Amniotic epithelial cell (primary cell): ENCODE results near the gene RIMS1.
"Not testable (repeated sequence)": the region's sequence is repeated elsewhere in the genome, so short reads cannot be mapped to it uniquely, and the experiment has no call there.

Experiments
- DNase-seq: peaks from one replicate; pipeline ENCODE4 v3.0.0-alpha.2; 2010; ENCODE audit warnings: low read depth

The RIMS1 gene

DNA sequence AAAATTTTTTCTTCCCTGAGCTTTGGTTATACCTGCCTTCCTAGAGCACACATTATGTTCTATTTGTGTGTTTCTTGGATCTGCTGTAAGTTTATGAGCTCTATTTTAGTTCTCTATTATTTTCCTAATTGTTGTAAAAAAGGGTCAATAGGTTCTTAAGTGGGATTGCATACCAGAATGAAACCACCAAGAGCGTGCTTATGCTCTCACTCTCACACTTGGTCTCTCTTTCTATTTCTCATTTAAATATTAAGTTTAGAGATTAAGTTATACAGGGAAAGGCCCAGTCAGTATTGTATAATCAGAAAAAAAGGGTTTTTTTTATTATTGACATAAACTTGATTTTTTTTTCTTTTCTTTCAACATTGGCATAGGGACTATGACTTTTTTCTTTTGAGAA, 96.8 kb downstream of the RIMS1 start:
- no peak for DNase-seq

DNA sequence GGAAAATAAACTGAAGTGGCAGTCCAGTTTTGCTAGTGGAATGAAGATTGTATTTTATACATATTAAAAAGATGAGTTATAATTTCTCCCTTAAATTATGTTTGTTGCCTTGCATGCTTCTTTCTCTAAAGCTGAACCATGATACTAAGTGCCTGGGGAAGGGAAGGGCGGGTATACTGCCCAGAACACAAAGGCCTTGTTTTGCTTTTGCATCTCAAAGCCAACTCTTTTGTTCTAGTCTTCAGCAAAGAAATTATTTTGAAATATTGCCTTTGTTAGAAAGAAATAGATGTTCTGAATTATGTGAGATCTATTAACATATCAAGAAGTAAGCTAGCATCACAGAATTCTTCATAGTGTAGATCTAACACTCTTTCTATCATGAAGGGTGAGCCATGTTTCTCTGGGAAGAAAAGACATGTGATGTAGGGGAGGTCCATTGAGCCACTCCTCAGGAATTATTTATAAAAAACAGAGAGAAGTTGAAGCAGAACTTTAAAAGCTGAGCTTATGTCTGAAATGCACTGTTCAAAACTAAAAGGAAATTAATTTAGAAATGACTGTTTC, 108.4 kb downstream of the RIMS1 start:
- no peak for DNase-seq

GRCh38 chr6:71997341-71997740, 111.0 kb downstream of the RIMS1 start:
- no peak for DNase-seq

GRCh38 chr6:72002415-72002814, 116.1 kb downstream of the RIMS1 start:
- DNase-seq, result no peak

- DNase-seq, result not testable (repeated sequence)
Observed at GRCh38 chr6:72006591-72006990, 120.2 kb downstream of the RIMS1 start.

DNA sequence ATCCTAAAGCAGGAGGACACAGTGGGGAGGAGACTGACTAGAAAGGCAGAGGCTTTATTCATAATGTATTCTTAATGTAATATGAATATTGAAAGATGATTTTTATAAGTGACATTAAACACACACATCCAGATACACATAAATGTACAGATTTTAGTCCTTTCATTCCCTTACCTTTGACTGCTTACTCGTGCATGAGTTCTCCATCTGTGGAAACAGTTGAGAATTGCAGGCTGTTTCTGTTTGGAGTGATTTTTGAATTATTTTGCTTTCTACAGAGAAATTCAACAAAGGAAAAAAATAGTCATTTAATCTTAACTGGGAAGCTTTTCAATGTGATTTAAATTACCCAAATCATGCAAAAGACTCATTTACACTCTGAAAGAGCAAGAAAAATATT, 136.5 kb downstream of the RIMS1 start:
- no peak for DNase-seq

DNA sequence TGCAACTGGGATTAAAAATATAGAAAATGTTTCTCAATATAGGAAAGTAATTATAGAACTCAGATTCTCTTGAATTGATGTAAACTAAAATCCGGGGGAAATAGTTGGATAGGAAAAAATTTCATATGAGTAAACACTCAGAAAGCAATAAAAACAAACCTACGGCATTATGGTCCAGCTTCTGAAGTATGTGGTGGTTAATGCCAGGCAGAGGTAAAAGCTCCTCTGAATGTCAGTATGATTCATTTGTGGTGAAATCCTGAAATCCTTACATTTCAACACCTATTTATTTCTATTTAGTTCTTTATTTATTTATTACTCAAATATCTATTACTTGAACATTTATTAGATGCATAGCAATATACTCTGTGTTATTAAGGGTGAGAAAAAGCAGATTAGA, 145.1 kb downstream of the RIMS1 start:
- DNase-seq, result peak; percentile 47

GRCh38 chr6:72032086-72032485, 145.7 kb downstream of the RIMS1 start:
- peak; percentile 9 for DNase-seq

GRCh38 chr6:72035486-72035885, 149.1 kb downstream of the RIMS1 start:
- DNase-seq, result peak; percentile 10

- no peak for DNase-seq
Observed at GRCh38 chr6:72035966-72036365, 149.6 kb downstream of the RIMS1 start.

GRCh38 chr6:72037006-72037405, 150.7 kb downstream of the RIMS1 start:
- no peak for DNase-seq

- DNase-seq, result no peak
Observed at GRCh38 chr6:72040111-72040510, 153.8 kb downstream of the RIMS1 start.

- DNase-seq, result no peak
Observed at GRCh38 chr6:72042088-72042487, 155.7 kb downstream of the RIMS1 start.

GRCh38 chr6:72048080-72048479, 161.7 kb downstream of the RIMS1 start:
- no peak for DNase-seq

- no peak for DNase-seq
Observed at GRCh38 chr6:72049376-72049775, 163.0 kb downstream of the RIMS1 start.

DNA sequence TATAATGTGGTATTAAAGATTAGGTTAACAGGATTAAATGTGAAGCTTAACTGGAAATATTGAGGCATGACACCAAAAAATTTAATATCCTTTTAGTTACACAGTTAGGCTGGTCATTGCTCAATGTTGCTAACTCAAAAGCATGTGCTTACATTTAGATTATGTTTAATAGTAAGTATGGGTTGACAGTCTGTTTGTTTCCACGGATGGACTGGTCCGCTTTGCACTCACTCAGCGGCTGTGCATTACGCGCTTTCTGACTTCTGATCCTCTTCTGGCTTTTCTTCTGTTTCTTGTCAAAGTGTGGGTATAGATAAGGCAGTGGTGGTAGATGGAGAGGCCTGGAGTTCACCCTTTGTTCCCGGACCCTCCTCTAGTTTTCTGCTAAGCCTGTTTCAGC, 174.9 kb downstream of the RIMS1 start:
- no peak for DNase-seq

DNA sequence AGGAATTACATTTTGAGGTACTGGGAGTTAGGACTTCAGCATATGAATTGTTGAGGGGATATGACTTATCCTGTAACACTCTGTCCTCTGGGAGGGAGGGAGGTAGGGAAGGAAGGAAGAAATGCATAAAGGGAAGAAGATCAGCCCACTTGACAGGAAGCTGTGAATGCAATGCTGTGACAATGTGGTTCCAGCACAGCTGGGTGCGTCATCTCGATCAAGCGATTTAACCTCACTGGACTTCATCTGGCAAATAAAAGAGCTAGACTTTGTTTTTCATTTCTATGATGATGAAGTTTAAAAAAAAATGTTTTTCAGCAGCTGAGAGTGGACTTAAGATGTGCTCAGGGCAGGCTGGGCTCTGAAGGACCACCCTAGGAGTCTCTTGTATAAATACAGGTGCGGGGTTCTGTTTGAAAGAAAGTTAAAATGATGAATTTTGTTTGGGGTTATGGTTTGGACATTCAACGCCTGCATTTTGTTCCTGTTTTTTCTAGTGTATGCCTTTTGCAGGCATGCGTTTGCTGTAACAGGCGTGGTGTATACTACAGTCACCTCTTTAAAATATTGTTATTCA, 178.1 kb downstream of the RIMS1 start:
- DNase-seq, result no peak

GRCh38 chr6:72078096-72078495, 191.7 kb downstream of the RIMS1 start:
- DNase-seq, result no peak

DNA sequence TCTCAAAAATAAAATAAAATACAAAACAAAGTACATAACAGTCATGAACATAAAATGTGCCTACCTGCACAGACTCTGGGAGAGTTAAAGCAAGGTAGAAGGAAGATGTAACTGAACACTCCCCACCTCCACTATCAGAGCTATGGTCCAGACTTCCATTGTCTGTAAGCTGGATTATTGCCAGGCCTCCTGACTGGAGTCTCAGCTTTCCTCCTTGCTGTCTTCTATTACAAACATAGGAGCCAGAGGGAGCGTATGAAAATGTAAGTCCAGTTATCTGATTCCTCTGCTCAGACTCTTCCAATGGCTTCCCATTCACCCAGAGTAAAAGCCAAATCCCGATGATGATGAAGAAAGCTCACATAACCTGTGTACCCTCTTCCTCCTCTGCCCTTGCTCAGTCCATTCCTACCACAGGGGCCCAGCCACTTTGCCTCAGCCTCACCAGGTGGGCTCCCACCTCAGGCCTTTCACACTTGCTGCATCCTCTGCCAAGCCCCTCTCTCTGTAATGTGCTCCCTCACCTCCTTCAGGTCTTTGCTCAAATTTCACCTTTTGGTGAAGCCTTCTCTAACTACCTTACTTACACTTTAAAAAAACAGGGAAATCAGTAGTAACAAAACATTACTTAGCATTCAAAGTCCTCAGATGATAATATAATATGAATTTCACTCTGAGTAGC, 194.1 kb downstream of the RIMS1 start:
- DNase-seq, result no peak

DNA sequence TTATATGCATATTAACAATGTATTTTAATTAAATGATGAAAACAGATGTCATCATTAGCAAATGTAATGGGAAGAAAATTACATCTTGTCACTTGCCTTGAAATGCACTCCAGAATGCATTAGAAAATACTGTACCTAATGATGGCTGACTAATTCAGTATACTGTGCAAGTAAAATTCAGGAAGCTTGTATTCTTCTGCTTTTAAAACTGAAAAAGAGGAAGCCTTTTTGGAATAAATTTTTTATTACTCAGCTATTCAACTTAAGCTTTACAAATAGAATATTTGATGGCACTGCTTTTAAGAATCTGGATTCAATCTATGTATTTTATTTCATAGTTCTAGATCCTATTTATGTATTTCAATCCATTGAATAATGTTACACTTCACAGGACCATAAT, 195.5 kb downstream of the RIMS1 start:
- DNase-seq, result no peak

GRCh38 chr6:72083976-72084375, 197.6 kb downstream of the RIMS1 start:
- no peak for DNase-seq

DNA sequence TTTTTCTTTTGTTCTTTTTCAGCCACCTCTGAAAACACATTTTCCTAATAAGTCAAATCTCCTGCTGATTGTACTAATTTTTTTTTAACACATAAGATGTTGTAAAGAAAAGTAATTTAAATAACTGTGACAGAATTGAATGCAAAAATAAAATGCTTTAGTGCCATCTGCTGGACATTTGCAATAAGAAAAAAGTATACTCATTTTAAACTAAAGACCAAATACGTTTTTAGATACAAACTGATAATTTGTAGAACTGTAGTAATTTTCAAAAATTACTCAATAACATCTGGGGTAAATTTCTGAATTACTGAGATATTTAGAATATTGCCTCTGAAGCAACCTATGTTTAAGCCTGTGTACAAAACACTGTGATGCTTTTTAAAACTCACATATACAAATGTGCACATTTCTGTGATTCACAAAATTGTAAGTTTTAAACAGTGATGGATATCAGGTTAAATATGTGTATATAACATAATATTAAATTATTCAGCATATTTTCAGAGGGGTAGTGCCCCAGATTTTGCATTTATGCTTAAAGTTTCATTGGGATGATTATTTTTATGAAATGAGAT, 198.7 kb downstream of the RIMS1 start:
- peak; percentile 13 for DNase-seq

- no peak for DNase-seq
Observed at GRCh38 chr6:72094506-72094905, 208.2 kb downstream of the RIMS1 start.
